ENCODE results near the gene ABCE1.

ABCE1 gene

GRCh38 chr4:145103496-145103895, 5.4 kb downstream of the ABCE1 start:
- no peak for DNase-seq

- no peak for DNase-seq
Observed at GRCh38 chr4:145107126-145107525, 9.0 kb downstream of the ABCE1 start.

- no peak for DNase-seq
Observed at GRCh38 chr4:145108128-145108527, 10.0 kb downstream of the ABCE1 start.

DNA sequence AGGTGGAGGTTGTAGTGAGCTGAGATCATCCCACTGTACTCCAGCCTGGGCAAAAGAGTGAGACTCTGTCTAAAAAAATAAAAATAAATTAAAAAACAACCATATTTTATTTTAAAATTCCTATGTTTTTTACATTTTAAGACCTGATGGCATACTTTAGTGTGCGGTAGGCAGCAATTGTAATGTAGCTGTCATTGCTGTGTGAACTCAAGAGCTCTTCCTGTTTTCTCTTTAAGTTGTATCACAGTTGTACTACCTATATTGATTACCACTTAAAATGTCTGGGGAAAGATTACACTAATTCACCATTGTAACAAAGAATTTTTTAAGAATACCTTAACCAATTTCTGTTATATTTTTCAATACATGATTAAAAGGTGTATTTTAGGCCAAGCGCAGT, 27.3 kb downstream of the ABCE1 start:
- no peak for DNase-seq

DNA sequence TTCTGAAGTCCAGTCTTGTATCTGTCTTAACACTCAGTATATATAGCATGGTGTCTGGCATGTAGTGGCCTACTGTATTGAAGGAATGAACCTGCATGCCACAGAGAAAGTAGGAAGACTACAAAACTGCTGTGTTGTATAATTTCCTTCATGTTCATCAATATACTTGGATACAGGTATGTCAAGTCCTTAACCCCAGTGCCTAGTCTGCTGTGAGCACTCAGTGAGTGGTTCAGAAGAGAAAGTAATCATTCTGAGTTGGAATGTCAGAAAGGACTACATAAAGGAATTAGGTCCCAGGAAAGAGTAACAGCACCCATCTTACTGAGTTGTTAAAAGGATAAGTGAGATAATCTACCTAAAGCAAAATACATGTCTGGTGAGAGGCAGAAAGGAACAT, 32.0 kb downstream of the ABCE1 start:
- no peak for DNase-seq

GRCh38 chr4:145130788-145131399, 32.8 kb downstream of the ABCE1 start:
- DNase-seq: peak in 1 of 5 donors; percentile 68

DNA sequence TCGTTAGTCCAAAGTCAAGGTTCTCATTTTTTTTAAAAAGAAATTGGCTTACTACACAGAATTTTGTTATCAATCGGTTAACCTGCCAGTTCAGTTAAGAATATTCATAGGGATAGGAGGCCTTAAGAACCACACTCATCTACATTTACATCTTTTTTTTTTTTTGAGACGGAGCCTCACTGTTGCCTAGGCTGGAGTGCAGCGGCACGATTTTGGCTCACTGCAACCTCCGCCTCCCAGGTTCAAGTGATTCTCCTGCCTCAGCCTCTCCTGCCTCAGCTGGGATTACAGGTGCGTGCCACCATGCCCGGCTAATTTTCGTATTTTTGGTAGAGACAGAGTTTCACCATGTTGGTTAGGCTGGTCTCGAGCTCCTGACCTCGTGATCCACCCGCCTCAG, 33.7 kb downstream of the ABCE1 start:
- DNase-seq: no peak

DNA sequence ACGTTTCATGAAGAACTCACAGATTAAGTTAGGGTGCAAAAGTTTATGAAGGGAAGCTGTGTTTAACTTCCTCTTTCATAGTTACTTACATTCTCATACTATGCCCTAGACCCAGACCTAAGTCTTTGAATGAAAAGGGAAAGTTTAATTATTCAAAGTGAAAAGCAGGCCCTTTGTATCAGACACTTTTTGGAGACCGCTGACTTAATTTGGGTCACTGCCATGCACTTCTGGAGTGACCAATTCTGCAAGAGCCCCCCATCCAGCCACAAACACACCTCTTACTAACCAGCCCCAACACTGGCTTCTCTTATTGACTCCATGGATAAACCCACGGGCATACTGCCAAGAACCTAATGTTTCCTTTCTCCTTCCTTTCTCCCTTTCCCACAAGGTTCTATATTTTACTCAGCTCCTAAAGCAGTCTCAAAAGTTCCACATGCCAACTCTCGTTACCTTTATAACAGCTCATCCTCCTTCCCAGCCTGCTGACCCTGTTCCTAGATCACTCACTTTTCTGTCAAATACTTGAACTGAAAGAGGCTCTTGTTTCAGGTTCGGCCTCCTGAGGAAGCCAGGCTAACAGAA, 34.5 kb downstream of the ABCE1 start:
- DNase-seq: peak in 1 of 5 donors; percentile 23

DNA sequence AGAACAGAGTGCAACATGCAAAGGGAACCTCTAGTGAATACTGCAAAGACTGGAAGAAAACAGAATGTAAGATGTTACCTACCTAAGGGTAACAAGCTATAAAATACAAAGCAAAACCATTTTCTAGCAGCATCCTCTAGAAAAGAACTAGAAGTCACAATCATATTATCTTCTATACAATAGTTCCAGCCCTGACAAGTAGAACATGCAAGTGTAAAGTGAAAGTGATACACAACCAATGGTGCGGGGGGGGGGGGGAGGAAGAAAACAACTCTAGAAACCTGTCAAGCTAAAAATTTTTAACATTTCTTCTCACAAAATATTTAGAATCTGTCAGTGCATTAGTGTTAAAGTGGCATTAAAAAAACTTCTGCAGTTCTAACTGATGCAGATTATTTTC, 38.1 kb downstream of the ABCE1 start:
- peak in 1 of 5 donors; percentile 8 for DNase-seq

GRCh38 chr4:145148980-145149379, 50.9 kb downstream of the ABCE1 start:
- no peak for DNase-seq

DNA sequence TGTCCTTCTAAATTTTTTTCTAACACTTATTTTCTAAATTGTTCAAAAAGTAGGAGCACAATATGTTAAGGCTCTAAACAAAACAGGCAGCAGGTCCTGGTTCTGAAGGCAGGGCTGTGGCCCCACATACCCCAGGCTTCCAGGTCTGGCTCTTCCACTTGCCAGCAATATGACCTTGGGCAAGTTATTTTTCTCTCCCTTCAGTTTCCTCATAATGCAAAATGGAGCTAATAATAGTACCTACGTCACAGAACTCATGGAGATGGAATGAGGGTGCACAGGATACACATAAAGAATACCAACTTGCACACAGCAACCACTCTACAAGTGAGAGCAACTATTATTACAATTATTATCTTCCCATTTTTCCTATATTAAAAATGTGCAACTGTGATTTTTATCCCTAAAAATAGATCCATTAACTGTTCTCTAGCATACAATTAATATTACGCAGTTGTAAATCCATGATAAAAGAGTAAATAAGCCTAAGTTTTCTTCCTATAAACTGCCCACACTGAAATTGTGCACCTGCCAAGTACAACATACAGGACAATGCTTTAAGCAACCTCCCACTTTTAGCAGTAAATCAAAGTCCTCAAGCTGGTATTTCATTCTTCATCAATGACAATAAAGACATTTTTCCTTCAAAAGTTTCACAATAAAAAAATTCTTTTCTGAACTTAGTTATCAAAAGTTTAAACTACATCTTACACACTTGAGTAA, 55.2 kb downstream of the ABCE1 start:
- DNase-seq: no peak

DNA sequence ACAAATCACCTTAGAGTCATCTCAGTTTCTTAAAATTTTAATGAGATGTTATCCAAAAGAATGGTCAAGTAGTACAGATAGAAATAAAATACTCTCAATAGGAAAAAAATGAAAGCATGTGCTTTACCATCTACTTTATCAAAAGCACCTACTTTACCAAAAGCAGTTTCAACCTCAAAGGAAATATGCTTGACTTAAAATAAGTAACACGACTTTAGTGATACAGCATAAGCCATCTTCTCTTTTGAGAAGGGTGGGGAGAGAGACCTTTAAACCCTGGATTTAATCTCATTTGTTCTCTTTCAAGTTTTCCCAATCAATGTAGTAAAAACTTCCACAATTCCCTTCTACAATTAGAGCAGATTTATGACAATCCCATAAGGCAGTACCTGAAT, 55.8 kb downstream of the ABCE1 start:
- no peak for DNase-seq

GRCh38 chr4:145154573-145154972, 56.5 kb downstream of the ABCE1 start:
- DNase-seq: peak in 1 of 5 donors; percentile 6

- DNase-seq: no peak
Observed at GRCh38 chr4:145155268-145155870, 57.3 kb downstream of the ABCE1 start.

GRCh38 chr4:145156986-145157385, 58.9 kb downstream of the ABCE1 start:
- no peak for DNase-seq

- no peak for DNase-seq
Observed at GRCh38 chr4:145161549-145161948, 63.4 kb downstream of the ABCE1 start.

DNA sequence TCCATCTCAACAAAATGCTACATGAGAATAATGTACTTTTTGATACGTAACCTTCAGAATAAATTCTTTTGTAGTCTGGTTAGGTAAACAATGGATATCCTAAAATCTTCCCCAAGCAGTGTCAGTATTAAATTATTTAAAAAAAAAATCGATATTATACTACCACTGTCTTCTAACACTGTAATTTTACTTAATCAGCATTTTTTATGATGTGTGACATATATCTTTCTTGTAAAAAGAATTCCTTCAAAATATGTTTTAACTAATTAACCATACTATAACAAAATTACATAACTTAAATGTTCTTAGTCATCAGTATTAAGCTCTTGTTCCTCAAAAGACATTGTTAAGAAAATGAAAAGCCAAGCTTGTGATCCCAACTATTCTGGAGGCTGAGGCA, 69.8 kb downstream of the ABCE1 start:
- no peak for DNase-seq

- no peak for DNase-seq
Observed at GRCh38 chr4:145168581-145169187, 70.6 kb downstream of the ABCE1 start.

DNA sequence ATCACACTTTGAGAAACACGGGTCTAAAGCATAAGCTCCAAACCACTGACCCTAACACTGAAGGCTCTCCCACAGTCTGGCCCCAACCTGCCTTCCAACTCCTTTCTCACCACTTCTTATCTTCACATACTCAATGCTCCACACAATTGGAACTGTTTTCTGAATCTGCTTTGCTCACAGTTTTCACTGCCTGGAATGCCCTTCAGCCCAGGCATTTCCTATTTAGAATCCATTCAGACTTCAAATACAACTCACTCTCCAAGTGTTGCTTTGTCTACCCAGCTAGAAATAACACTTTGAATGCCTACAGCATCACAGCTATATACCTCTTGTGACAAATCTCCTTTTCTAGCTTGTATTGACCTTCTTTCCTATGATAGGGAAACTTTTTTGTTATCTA, 72.1 kb downstream of the ABCE1 start:
- DNase-seq: no peak

DNA sequence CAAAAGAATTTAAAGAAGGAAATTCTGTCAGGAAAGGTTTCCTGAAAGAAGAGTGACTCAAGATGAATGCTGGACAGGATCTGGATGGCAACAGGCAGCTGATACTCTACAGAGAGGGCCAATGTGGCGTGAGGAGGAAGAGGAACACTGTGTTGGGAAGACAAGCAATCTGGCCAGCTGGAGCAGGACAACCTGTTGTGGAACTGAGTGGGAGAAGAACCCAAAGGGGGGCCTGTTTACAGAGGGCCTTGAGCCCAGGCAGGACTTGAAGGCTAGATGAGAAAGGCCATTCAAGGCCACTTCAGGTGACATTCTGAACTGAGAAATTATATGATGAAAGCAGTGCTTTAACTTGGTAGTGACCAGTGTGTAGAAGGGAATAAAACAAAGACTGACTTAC, 73.8 kb downstream of the ABCE1 start:
- no peak for DNase-seq

DNA sequence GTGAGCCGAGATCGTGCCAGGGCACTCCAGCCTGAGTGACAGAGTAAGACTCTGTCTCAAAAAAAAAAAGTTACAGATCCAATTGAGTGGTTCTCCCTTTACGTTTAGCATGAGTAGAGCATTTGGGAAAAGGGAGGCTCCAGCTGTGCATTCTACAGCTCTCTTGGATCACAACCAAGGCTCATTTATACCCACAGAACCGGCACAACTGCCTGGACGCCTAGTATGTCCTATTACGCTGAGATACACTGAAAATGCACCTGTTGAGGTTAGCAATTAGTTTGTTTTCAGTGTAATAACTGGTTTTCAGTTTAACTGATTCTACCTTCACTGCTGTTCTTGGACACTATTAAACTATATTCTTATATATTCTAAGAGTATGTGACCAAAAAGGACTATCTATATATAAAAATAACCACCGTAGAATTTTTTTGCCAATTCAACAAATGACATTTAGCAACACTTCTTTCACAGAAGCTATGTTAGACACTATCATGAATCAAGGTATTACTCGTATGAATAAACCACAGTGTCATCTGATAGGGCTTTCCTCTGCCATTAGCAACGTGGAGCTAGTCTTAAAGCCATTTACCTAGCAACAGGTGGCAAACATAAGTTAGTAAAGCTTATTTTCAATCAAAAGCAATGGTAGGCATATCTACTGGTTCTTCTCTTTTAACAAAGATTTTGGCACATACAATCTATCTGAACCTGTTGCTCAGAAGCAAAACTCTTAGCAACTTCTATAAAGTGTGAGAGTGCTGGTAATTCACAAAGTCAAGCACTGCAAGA, 78.7 kb downstream of the ABCE1 start:
- DNase-seq: peak in 1 of 5 donors; percentile 41

DNA sequence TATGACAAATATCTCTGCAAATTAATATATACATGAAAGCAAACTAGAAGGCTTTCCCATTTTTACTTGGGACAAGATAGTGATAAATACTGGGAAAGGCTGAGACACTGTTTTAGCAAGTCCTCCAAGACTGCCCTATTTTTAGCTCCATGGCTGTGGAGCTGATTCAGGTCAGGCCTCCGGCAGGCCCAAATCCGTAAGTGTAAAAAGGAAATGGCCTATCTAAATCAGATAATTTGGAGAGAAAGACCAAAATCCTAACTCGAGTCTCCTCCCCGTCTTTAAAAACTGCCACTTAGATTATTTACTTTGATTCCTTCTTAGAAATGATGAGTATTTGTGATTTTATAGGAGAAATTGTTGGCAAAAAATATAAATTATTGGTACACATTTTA, 79.4 kb downstream of the ABCE1 start:
- DNase-seq: peak in 1 of 5 donors; percentile 19
